ENCODE data around the gene ACSS3. TPM values are rescaled to one million over a fixed set of nuclear protein-coding genes. Genes with fewer than 3 reads are reported as not detected.
"Not testable (repeated sequence)": the region's sequence is repeated elsewhere in the genome, so short reads cannot be mapped to it uniquely, and the experiment has no call there.

ACSS3 gene, protein sequence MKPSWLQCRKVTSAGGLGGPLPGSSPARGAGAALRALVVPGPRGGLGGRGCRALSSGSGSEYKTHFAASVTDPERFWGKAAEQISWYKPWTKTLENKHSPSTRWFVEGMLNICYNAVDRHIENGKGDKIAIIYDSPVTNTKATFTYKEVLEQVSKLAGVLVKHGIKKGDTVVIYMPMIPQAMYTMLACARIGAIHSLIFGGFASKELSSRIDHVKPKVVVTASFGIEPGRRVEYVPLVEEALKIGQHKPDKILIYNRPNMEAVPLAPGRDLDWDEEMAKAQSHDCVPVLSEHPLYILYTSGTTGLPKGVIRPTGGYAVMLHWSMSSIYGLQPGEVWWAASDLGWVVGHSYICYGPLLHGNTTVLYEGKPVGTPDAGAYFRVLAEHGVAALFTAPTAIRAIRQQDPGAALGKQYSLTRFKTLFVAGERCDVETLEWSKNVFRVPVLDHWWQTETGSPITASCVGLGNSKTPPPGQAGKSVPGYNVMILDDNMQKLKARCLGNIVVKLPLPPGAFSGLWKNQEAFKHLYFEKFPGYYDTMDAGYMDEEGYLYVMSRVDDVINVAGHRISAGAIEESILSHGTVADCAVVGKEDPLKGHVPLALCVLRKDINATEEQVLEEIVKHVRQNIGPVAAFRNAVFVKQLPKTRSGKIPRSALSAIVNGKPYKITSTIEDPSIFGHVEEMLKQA
- not detected for total RNA-seq

DNA sequence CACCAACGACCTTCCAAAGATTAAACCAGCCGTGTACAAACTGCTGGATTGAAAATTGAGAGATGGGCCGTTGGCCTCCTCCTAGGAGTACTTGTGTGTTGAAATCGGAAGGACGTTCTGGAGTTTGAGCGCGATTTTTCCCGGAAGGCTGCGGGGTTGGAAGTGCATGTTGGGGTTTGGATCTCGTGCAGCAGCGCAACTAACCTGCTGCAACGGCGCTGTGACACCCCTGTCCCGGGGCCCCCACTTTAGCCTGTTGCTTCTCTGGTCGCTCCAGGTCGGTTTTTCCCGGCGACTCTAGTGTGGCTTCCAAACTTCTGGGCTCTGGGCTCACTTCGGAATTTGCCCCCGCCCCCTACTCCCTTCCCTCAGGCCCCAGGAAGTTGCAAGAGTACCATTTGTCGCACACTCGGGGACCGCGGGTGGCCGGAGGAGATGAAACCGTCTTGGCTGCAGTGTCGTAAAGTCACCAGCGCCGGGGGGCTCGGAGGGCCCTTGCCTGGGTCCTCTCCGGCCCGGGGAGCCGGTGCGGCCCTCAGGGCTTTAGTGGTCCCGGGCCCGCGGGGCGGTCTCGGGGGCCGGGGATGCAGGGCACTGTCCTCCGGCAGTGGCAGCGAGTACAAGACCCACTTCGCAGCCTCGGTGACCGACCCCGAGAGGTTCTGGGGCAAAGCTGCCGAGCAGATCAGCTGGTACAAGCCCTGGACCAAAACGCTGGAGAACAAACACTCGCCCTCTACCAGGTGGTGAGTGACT, at the start of gene ACSS3:
TSS of gene ACSS3 (plus strand) at position 394 of the 756 bp plus-strand sequence. CDS start at position 436, 42 bp downstream.
- H3K36me3 Mint-ChIP-seq = no peaks in the 10 kb centered on the region
- no peaks in the 10 kb centered on the region for H3K4me1 Mint-ChIP-seq
- ATAC-seq (ENCODE audit: low read depth) = no peak
- H3K27ac Mint-ChIP-seq = no peak within 1 kb of the TSS
- peaks cover 16% of the 10 kb centered on the region for H3K27me3 Mint-ChIP-seq
- no peak within 1 kb of the TSS for H3K4me3 Mint-ChIP-seq
- POLR2A ChIA-PET = no interaction called here
- no peak for DNase-seq
- no peaks in the 10 kb centered on the region for H3K9me3 Mint-ChIP-seq

DNA sequence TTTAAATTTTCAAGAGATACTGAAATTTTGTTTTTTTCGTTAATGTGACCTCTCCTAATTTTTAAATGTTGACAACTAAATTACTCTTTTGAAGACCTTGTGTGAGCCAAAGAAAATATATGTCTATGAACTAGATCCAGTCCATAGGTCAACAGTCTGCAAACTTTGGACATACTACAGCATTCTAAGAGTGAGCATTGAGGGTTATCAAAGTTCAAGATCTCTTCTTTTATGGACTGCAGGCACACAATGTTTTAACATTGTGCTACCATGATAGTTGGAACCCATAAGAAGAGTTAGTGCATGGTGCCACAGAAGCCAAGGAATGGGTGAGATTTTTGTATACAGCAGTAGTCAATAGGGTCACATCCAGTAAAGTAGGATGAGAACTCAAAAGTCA, 43.0 kb upstream of the ACSS3 start:
- no peaks in the 10 kb centered on the region for H3K4me1 Mint-ChIP-seq
- DNase-seq (no peak), ATAC-seq (ENCODE audit: low read depth) (no peak)
- POLR2A ChIA-PET = no interaction called here
- no peaks in the 10 kb centered on the region for H3K36me3 Mint-ChIP-seq
- H3K27me3 Mint-ChIP-seq = no peaks in the 10 kb centered on the region
- H3K4me3 Mint-ChIP-seq = no peak overlapping the region
- no peaks in the 10 kb centered on the region for H3K9me3 Mint-ChIP-seq
- no peak overlapping the region for H3K27ac Mint-ChIP-seq

DNA sequence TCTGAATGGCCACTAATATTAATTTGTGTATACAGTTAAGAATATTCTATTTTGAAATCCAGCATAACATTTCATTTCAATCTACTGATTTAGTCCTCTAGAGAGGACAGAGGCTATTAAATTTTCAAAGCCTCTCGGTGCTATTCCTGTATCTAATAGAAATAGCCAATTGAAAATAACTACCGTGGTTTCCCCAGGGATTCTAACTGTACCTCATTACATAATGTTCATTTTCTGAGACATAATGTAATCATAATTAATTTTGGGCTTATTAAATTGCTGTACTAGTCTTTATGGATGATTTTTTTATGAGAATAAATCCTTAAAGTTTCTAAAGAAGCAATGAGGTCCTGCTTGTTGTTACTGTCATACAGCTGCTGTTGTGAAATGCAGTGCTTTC, 38.6 kb upstream of the ACSS3 start:
- no peak for ATAC-seq (ENCODE audit: low read depth)
- no peak overlapping the region for H3K4me3 Mint-ChIP-seq

DNA sequence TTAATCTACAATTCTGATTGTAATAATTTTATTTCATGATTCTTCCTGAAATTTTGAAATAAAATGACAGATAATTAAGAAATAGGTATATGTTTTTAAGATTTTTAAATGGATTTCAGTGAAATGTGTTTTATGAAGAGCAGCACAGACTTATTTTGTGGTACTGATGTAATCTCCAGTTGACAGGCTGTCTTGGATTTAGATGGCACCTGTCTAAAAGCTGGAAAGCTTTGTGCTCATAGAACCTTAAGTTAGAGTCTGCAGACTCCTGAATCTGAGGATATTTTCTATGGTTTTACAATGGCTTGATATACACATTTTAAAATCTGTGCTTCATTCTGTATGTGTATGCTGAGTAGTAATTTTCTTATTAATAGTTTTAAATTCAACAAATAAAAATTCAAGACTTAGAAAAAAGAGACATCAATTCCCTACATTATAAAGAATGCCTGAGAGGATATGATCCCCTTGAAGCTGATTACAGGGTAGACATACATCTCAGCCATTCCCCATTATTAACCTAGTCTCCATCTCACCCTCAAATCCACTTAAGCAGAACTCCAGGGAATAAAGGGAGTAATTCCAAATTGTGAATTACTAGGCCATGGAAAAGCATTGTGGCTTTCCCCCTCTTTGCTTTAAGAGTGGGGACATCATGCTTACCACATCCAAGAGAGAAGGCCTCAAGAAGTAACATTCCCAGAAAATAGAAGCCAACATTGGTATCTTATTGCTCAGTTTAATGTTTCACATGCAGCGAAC, 33.7 kb upstream of the ACSS3 start:
- no peaks in the 10 kb centered on the region for H3K36me3 Mint-ChIP-seq
- POLR2A ChIA-PET = no interaction called here

More for the DNA sequence above, 38.6 kb upstream of the ACSS3 start:
- no peaks in the 10 kb centered on the region for H3K27me3 Mint-ChIP-seq
- no peak overlapping the region for H3K27ac Mint-ChIP-seq
- DNase-seq = no peak
- H3K4me1 Mint-ChIP-seq = no peaks in the 10 kb centered on the region
- no peaks in the 10 kb centered on the region for H3K36me3 Mint-ChIP-seq
- no peaks in the 10 kb centered on the region for H3K9me3 Mint-ChIP-seq
- POLR2A ChIA-PET = no interaction called here

DNA sequence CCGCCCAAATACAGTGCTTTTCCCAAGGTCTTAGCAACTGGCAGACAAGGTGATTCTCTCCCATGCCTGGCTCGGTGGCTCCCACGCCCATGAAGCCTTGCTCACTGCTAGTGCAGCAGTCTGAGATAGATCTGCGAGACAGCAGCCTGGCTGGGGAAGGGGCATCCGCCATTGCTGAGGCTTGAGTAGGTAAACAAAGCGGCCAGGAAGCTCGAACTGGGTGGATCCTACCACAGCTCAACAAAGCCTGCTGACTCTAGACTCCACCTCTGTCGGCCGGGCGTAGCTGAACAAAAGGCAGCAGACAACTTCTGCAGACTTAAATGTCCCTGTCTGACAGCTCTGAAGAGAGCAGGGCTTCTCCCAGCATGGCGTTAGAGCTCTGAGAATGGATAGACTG, 12.9 kb upstream of the ACSS3 start:
- H3K36me3 Mint-ChIP-seq; H3K9me3 Mint-ChIP-seq; H3K27me3 Mint-ChIP-seq; H3K27ac Mint-ChIP-seq; DNase-seq; POLR2A ChIA-PET; H3K4me3 Mint-ChIP-seq; ATAC-seq (ENCODE audit: low read depth); H3K4me1 Mint-ChIP-seq: not testable (repeated sequence)

More for the DNA sequence above, 33.7 kb upstream of the ACSS3 start:
- Mint-ChIP-seq H3K4me3 (no peak overlapping the region), H3K9me3 (no peaks in the 10 kb centered on the region), H3K27ac (no peak overlapping the region), H3K27me3 (no peaks in the 10 kb centered on the region), H3K4me1 (no peaks in the 10 kb centered on the region)
- DNase-seq = no peak
- ATAC-seq (ENCODE audit: low read depth) = no peak

DNA sequence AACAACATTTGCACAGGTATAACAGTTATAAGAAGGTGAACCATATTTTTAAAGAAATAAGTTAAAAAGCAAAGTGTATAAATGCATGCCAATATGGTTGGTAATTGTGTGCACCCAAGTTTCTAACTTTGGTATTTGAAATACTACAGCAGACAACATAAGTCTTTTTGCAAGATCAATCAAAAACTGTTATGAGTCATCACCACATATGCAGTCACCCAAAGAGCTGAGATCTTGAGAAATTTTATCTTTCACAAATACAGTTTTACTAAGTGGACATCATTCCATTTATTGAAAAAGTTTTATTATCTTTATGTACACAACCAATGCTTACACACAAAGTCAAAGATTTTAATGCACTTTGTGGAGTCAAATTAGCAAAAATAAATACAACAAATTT, 7.0 kb upstream of the ACSS3 start:
- DNase-seq = no peak
- POLR2A ChIA-PET = no interaction called here
- no peak overlapping the region for H3K27ac Mint-ChIP-seq
- H3K9me3 Mint-ChIP-seq = peaks cover 3% of the 10 kb centered on the region
- no peak for ATAC-seq (ENCODE audit: low read depth)
- no peaks in the 10 kb centered on the region for H3K36me3 Mint-ChIP-seq
- no peaks in the 10 kb centered on the region for H3K27me3 Mint-ChIP-seq
- H3K4me3 Mint-ChIP-seq = no peak overlapping the region
- no peaks in the 10 kb centered on the region for H3K4me1 Mint-ChIP-seq

DNA sequence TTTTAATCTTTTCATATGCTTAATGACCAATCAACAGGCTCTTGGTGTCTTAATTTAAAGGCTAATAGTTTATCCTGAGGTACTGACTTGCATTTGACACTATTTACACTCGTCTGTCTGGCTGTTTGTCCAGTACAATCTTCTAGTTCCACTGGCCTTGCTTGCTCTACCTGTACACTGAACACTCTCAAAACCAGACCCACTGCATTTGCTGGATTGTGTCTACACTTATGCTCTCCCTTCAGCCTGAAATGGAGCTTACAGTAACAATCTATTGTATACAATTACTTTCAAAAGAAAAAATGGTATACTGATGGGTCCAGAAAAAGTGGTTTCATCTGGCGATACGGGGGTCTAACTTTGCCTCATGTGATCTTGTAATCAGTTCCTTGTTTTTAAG, 2.3 kb upstream of the ACSS3 start:
- Mint-ChIP-seq H3K27ac (no peak overlapping the region), H3K36me3 (no peaks in the 10 kb centered on the region), H3K9me3 (no peaks in the 10 kb centered on the region), H3K27me3 (peaks cover 16% of the 10 kb centered on the region), H3K4me1 (no peaks in the 10 kb centered on the region), H3K4me3 (no peak overlapping the region)
- POLR2A ChIA-PET = no interaction called here
- DNase-seq (no peak), ATAC-seq (ENCODE audit: low read depth) (no peak)

DNA sequence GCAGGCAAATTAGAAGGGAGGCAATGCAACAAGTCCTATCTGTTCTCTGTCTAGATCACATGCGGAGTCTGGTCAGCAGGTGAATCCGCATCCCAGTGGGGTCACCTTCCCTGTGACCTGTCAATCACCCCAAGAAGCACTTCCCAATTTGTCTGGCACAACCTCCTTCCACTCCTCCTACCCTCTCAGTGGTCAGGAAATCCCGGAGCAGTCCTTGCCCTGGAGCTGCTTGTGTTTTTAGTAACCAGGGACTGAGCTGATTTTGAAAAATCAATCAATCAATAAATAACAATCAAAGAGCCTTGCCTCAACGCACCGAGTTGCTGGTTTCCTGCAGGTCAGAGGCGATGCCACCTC, 572 bp upstream of the ACSS3 start:
- no peak for ATAC-seq (ENCODE audit: low read depth)
- DNase-seq = no peak
- H3K4me1 Mint-ChIP-seq = no peaks in the 10 kb centered on the region
- POLR2A ChIA-PET = no interaction called here
- no peaks in the 10 kb centered on the region for H3K36me3 Mint-ChIP-seq
- H3K27me3 Mint-ChIP-seq = peaks cover 16% of the 10 kb centered on the region
- no peaks in the 10 kb centered on the region for H3K9me3 Mint-ChIP-seq
- no peak overlapping the region for H3K27ac Mint-ChIP-seq
- H3K4me3 Mint-ChIP-seq = no peak overlapping the region

DNA sequence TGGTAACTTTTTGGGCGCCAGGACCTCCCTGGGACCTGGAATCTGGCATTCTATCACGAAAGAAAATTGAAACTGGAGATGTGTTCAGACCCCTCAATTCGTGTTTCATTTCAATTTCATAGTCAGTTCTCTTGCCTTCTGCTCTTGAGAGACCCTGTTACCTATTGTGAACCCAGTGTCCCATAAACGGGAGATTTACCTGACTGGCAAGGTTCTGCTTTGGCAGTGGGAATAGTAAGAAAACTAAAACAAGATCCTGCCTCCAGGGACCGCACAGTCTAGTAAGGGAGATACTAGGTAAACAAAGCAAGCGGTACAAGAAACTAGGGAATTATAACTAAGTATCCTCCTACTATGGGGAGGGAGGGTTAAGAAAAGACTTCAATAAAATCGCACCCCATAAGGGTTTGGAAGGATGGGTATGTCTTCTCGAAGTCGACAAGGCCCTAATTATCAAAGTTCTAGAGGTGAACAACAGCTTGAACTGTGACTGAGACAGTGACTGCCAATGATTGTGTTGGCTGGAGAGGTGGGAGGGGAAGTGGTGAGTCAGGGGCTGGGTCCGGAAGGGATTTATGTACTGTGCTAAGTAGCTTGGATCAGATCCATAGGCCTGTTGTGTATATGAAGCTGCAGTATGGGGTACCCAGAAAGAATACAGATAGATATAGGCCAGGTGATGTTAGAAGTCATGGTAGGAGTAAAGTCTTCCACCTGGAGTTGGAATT, 754 bp downstream of the ACSS3 start:
- Mint-ChIP-seq H3K27ac (no peak overlapping the region), H3K27me3 (peaks cover 16% of the 10 kb centered on the region), H3K9me3 (no peaks in the 10 kb centered on the region), H3K36me3 (no peaks in the 10 kb centered on the region), H3K4me1 (no peaks in the 10 kb centered on the region), H3K4me3 (no peak overlapping the region)
- ATAC-seq (ENCODE audit: low read depth) = no peak
- no peak for DNase-seq
- POLR2A ChIA-PET = no interaction called here

DNA sequence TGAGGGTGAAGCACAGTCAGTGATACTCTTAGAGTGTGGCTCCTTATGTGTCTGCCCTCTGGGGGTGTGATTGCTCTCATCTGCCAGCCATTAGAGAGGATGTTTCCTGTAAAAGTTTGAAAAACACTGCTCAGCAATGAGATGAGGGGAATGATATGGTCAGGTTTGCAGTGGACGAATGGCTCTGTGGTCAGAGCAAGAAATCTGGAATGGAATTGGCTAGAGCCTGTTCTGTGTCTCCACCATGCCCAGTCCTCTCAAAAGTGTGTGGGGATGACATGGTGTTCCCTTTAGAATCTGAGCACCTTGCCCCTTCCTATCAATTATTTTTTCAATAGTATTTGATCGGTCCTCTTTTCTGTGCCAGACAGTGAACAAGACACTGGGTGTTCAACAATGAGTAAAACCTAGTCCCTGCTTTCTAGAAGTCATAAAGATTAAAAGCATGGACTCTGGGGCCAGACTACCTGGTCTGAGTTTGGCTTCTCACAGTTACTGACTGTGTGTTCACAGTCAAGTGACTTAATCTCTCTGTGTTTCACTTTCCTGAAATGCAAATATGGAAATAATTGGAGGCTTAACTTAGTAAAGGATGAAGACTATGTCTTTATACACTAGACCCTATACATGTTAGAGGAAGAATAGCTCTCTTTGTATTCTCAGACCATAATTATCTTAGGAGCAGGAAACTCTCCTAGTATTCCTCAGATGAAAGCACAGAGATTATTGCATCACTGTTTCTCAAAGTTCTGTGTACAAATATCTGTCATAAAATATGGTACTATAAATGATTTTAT, 1.6 kb downstream of the ACSS3 start:
- POLR2A ChIA-PET = no interaction called here
- H3K4me1 Mint-ChIP-seq = no peaks in the 10 kb centered on the region
- H3K9me3 Mint-ChIP-seq = no peaks in the 10 kb centered on the region
- no peaks in the 10 kb centered on the region for H3K36me3 Mint-ChIP-seq
- H3K27me3 Mint-ChIP-seq = peaks cover 16% of the 10 kb centered on the region
- DNase-seq = no peak
- H3K27ac Mint-ChIP-seq = no peak overlapping the region
- no peak overlapping the region for H3K4me3 Mint-ChIP-seq
- no peak for ATAC-seq (ENCODE audit: low read depth)

DNA sequence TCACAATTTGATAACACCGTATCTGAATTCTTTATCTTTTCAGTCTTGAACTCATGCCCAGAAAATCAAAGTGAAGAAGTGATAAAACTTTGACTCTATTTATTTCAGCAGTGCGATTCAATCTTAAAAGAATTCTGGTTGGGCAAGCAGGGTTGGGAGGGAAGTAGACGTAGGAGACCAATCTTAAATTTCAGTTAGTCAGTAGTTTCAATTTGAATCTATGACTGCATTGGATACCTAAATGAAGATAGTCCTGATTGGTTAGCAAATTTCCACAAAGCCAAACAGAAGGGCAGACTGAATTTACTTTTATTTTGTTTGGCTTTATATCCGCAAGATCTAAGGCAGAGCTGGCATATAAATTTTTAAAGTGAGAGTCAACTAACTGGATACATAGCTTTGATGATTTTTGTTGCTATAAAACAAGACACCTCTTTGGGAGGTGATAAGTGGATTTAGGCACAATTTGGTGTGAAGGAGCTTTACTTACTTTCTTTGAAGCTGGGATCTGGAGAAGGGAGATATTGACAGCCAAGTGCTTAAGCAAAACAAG, 2.6 kb downstream of the ACSS3 start:
- H3K9me3 Mint-ChIP-seq = no peaks in the 10 kb centered on the region
- H3K4me1 Mint-ChIP-seq = no peaks in the 10 kb centered on the region
- DNase-seq (no peak), ATAC-seq (ENCODE audit: low read depth) (no peak)
- H3K27me3 Mint-ChIP-seq = peaks cover 16% of the 10 kb centered on the region
- no peak overlapping the region for H3K4me3 Mint-ChIP-seq
- H3K27ac Mint-ChIP-seq = no peak overlapping the region
- H3K36me3 Mint-ChIP-seq = no peaks in the 10 kb centered on the region
- POLR2A ChIA-PET = no interaction called here

DNA sequence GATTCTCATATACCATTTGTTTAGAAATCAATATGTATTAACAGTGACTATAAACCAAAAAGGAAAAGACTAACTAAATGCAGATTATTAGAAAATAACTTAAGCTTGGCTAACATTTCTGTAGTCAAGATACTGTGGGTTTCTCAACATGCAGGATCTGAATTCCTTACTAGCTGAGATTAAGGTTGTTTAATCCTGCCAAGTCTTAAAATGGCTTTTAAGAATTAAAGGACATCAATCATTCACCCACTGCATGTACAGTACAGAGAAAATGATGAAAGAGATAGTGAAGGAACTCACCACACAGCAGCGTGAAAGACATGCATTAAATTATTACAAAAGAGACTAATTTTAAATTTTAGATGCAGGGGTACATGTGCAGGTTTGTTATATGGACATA, 3.8 kb downstream of the ACSS3 start:
- Mint-ChIP-seq H3K4me3 (no peak overlapping the region), H3K4me1 (no peaks in the 10 kb centered on the region), H3K9me3 (no peaks in the 10 kb centered on the region), H3K36me3 (no peaks in the 10 kb centered on the region), H3K27ac (no peak overlapping the region), H3K27me3 (peaks cover 12% of the 10 kb centered on the region)
- POLR2A ChIA-PET = no interaction called here
- ATAC-seq (ENCODE audit: low read depth) = no peak
- no peak for DNase-seq
